GM12878 (cell line): ENCODE results near the gene HS3ST3B1. TPM values are rescaled to one million over a fixed set of nuclear protein-coding genes. Genes with fewer than 3 reads are reported as not detected.

Source experiments
- ATAC-seq: fragments of 200-7000 bp; cut with Tn5 transposase; 3 replicates; pipeline ENCODE4 v1.9.1; 2020; ENCODE audit warnings: mild to moderate bottlenecking, moderate library complexity
- BruUV-seq: library from RNA; stranded (reverse); fragments of 400-500 nt; replicated peaks from 2 replicates; lab custom pipeline; 2021; lab: Mats Ljungman, UMichigan
- CTCF ChIA-PET: fragments of 300-600 bp; sonication (Branson Sonifier 250); formaldehyde crosslinking; extraction: SDS; loops from one replicate; lab custom pipeline; 2021; ENCODE audit warnings: inconsistent platforms; lab: Yijun Ruan, JAX
- POLR2A ChIA-PET: fragments of 350-600 bp; formaldehyde crosslinking; extraction: SDS; loops from one replicate; lab custom pipeline; 2021; ENCODE audit warnings: inconsistent platforms; lab: Charles Lee
- RAD21 ChIA-PET: fragments of 300-600 bp; sonication (Branson Sonifier 250); formaldehyde crosslinking; loops from one replicate; lab custom pipeline; 2023; ENCODE audit warnings: antibody characterized with exemption; ENCODE audit not compliant: unreplicated experiment; lab: Charles Lee
- SMC1A ChIA-PET: fragments of 300-600 bp; sonication (Branson Sonifier 250); formaldehyde crosslinking; loops from one replicate; lab custom pipeline; 2023; ENCODE audit not compliant: unreplicated experiment, uncharacterized antibody; lab: Charles Lee
- DNase-seq: peaks from one replicate; pipeline ENCODE4 v3.0.0-alpha.2; 2011; ENCODE audit warnings: low read depth, low spot score
- FAIRE-seq: peaks from 3 replicates; lab custom pipeline; 2011; peaks lifted over from hg19 to GRCh38; lab: Jason Lieb, UNC
- H2AFZ ChIP-seq: 2 replicates; pipeline ENCODE4 v1.6.0; 2011; ENCODE audit warnings: low read depth, low read length, control low read depth; ENCODE audit not compliant: control insufficient read depth
- H3K27ac ChIP-seq: 2 replicates; pipeline ENCODE4 v1.5.1; 2011; ENCODE audit warnings: control low read depth; ENCODE audit not compliant: control insufficient read depth, insufficient read depth
- H3K27me3 ChIP-seq, 2 experiments: replicated peaks in 1 of 2; 2 replicates each; pipeline versions ENCODE4 v1.6.0 to v1.6.1; 2011; ENCODE audit warnings: low read length in 1 of 2; ENCODE audit not compliant: control insufficient read depth in 2 of 2, insufficient read depth in 2 of 2
- H3K36me3 ChIP-seq, 2 experiments: 2 replicates each; pipeline ENCODE4 v1.5.1; 2011; ENCODE audit warnings: low read length in 1 of 2; ENCODE audit not compliant: control insufficient read depth in 2 of 2, insufficient read depth in 2 of 2
- H3K4me1 ChIP-seq: 2 replicates; pipeline ENCODE4 v1.6.1; 2011; ENCODE audit warnings: mild to moderate bottlenecking, low read length, moderate library complexity, mixed read lengths; ENCODE audit not compliant: control insufficient read depth, insufficient read depth
- H3K4me2 ChIP-seq: 2 replicates; pipeline ENCODE4 v1.6.0; 2011; ENCODE audit warnings: control low read depth; ENCODE audit not compliant: control insufficient read depth, insufficient read depth
- H3K4me3 ChIP-seq: fragments of 200-600 bp; sonication (generic); 2 replicates; pipeline ENCODE4 v1.5.1; 2016
- H3K79me2 ChIP-seq: 2 replicates; pipeline ENCODE4 v1.6.0; 2011; ENCODE audit warnings: low read length; ENCODE audit not compliant: control insufficient read depth, insufficient read depth
- H3K9ac ChIP-seq: 2 replicates; pipeline ENCODE4 v1.8.0; 2011; ENCODE audit warnings: low read length, control low read depth, mixed read lengths; ENCODE audit not compliant: control insufficient read depth, insufficient read depth
- H3K9me3 ChIP-seq: replicated peaks from 3 replicates; pipeline ENCODE4 v1.5.1; 2011; ENCODE audit warnings: mild to moderate bottlenecking, low read length; ENCODE audit not compliant: control insufficient read depth, insufficient read depth
- H4K20me1 ChIP-seq: 2 replicates; pipeline ENCODE4 v1.6.0; 2011; ENCODE audit not compliant: control insufficient read depth, insufficient read depth
- BCLAF1 ChIP-seq: fragments of 450-650 bp; IDR thresholded peaks from 2 replicates; pipeline ENCODE4 v1.6.1; 2017; ENCODE audit warnings: antibody characterized with exemption, mild to moderate bottlenecking, moderate library complexity
- CEBPB ChIP-seq, 2 experiments: fragments of 150-350 bp in 1 of 2; IDR thresholded peaks; 2 replicates each; pipeline ENCODE4 v1.6.1; 2012 to 2014; ENCODE audit warnings: low read depth in 2 of 2, low read length in 2 of 2, borderline replicate concordance in 1 of 2, inconsistent platforms in 1 of 2
- EGR1 ChIP-seq, 2 experiments: IDR thresholded peaks; 1 replicate in 1 of 2; 2 replicates in 1 of 2; pipeline ENCODE4 v1.6.1; 2011 to 2012; ENCODE audit warnings: low read depth in 2 of 2, low read length in 2 of 2, borderline replicate concordance in 1 of 2, mild to moderate bottlenecking in 1 of 2, moderate library complexity in 1 of 2
- FOXK2 ChIP-seq: fragments of 450-650 bp; IDR thresholded peaks from 2 replicates; pipeline ENCODE4 v1.6.1; 2017; ENCODE audit warnings: mild to moderate bottlenecking, moderate library complexity
- GATAD2B ChIP-seq: fragments of 450-650 bp; conservative IDR thresholded peaks from 2 replicates; pipeline ENCODE4 v1.6.1; 2017; ENCODE audit warnings: low read depth, mild to moderate bottlenecking, moderate library complexity
- HCFC1 ChIP-seq: fragments of 150-350 bp; IDR thresholded peaks from 2 replicates; pipeline ENCODE4 v1.6.1; 2014; ENCODE audit warnings: low read length
- HDGF ChIP-seq: fragments of 450-650 bp; IDR thresholded peaks from 2 replicates; pipeline ENCODE4 v1.6.1; 2016; ENCODE audit warnings: antibody characterized with exemption
- LARP7 ChIP-seq: fragments of 450-650 bp; IDR thresholded peaks from 2 replicates; pipeline ENCODE4 v1.6.1; 2017; ENCODE audit warnings: mild to moderate bottlenecking
- PBX3 ChIP-seq: IDR thresholded peaks from 2 replicates; pipeline ENCODE4 v1.6.1; 2011; ENCODE audit warnings: mild to moderate bottlenecking, low read depth, low read length, moderate library complexity; ENCODE audit not compliant: insufficient replicate concordance
- RBBP5 ChIP-seq: fragments of 200-600 bp; sonication (generic); conservative IDR thresholded peaks from 2 replicates; pipeline ENCODE4 v1.6.1; 2016
- RCOR1 ChIP-seq: conservative IDR thresholded peaks from 2 replicates; pipeline ENCODE4 v1.6.1; 2012; ENCODE audit warnings: low read depth, low read length, improper control_type of control experiment
- SMC3 ChIP-seq: IDR thresholded peaks from 2 replicates; pipeline ENCODE4 v1.6.1; 2011; ENCODE audit warnings: low read length, improper control_type of control experiment, borderline replicate concordance
- TARDBP ChIP-seq: IDR thresholded peaks from 2 replicates; pipeline ENCODE4 v1.6.1; 2016; ENCODE audit warnings: borderline replicate concordance
- WGBS: methylation state at CpG from one replicate; pipeline ENCODE4 v1.1.6; 2016; ENCODE audit warnings: low lambda C conversion rate; ENCODE audit not compliant: insufficient replicate concordance, insufficient coverage; ENCODE audit errors: missing lambda C conversion rate; 5-methylcytosine and 5-hydroxymethylcytosine counted together
- in situ Hi-C: fragments of 300-500 bp; cut with MboI; formaldehyde crosslinking; loops from 9 replicates; pipeline ENCODE4 v1.14.3; 2018; ENCODE audit warnings: mixed read lengths
- intact Hi-C: fragments of 100-400 bp; cut with micrococcal nuclease; formaldehyde crosslinking; loops from one replicate; pipeline ENCODE4 v1.14.2; 2022; ENCODE audit not compliant: unreplicated experiment
- polyA plus RNA-seq, 11 experiments: library from polyadenylated mRNA; depleted of rRNA in 4 of 11; unstranded in 6 of 11; stranded (reverse) in 5 of 11; fragments of >200 nt; fragmentation: Nextera tagmentation in 4 of 11; fragmentation: Illumina TruSeq in 1 of 11; extraction: Ambion mirVana in 4 of 11; extraction: Trizol in 1 of 11; gene quantifications; 1 replicate in 1 of 11; 2 replicates in 10 of 11; pipeline versions ENCODE4 v1.2.1 to v1.2.3, GENCODE V29; 2011 to 2016; ENCODE audit warnings: inconsistent platforms in 2 of 11, missing spikeins in 2 of 11, low read depth in 1 of 11
- total RNA-seq, 4 experiments: library from RNA; depleted of rRNA in 3 of 4; stranded (reverse); fragments of >200 nt in 3 of 4; fragmentation: Illumina TruSeq in 1 of 4; extraction: Trizol in 1 of 4; gene quantifications; 2 replicates each; pipeline versions ENCODE4 v1.2.1 to v1.2.3, GENCODE V29; 2013 to 2021

Gene HS3ST3B1
- total and polyA plus RNA-seq, 10 of the 15 experiments (the other 5 are each of a cell fraction or from before 2014, with no cell fraction given), result 0.03 to 0.14 (median 0.06) TPM; not detected in 3

- Histone ChIP-seq H3K9ac (no peak overlapping the region), H4K20me1 (no peaks in the 10 kb centered on the region), H3K4me2 (no peak overlapping the region), H3K4me1 (no peaks in the 10 kb centered on the region; the same call in 1 of the 2 replicates), H2AFZ (no peak overlapping the region), H3K27ac (no peak overlapping the region), H3K9me3 (no peaks in the 10 kb centered on the region; the same call in 2 of the 3 replicates), H3K36me3 (no peaks in the 10 kb centered on the region), H3K79me2 (no peaks in the 10 kb centered on the region), H3K4me3 (no peak overlapping the region), H3K27me3 (peaks cover 7 to 29% of the 10 kb centered on the region in 2 experiments)
- CTCF ChIA-PET, result no interaction called here
- SMC1A ChIA-PET, result no interaction called here
- POLR2A ChIA-PET, result no interaction called here
- 66% methylated on average over 21 of the region's 21 CpGs for WGBS
- TF ChIP-seq TARDBP (no peak), HCFC1 (no peak), GATAD2B (no peak), CEBPB (IDR thresholded peaks at IDR 0.05; ENCODE audit: borderline replicate concordance in 1 of 2, low read depth in 2 of 2, low read length in 2 of 2) (no peak), FOXK2 (no peak), SMC3 (no peak), LARP7 (no peak), PBX3 (no peak), BCLAF1 (no peak), HDGF (no peak), RBBP5 (no peak), EGR1 (IDR thresholded peaks at IDR 0.05; ENCODE audit: borderline replicate concordance in 1 of 2, low read depth in 2 of 2, low read length in 2 of 2) (no peak), RCOR1 (no peak)
- no peak for ATAC-seq
- in situ Hi-C loops, result no loop called here
- BruUV-seq, result no TSS peak
- no peak for DNase-seq
- intact Hi-C loops, result no loop called here
- no peak for FAIRE-seq
- RAD21 ChIA-PET, result no interaction called here
Observed at GRCh38 chr17:14304222-14304772, 3.4 kb downstream of the HS3ST3B1 start.
